Placental pericyte (primary cell): Measurements from ENCODE around the gene CPVL. TPM values are rescaled to one million over a fixed set of nuclear protein-coding genes. Genes with fewer than 3 reads are reported as not detected.

Experiments
- total RNA-seq: library from RNA; depleted of rRNA; stranded (reverse); fragments of >200 nt; gene quantifications from 2 replicates; pipeline ENCODE4 v1.2.3, GENCODE V29; 2012

Gene CPVL
- total RNA-seq: 0.14 and 1.1 TPM in 2 replicates

DNA sequence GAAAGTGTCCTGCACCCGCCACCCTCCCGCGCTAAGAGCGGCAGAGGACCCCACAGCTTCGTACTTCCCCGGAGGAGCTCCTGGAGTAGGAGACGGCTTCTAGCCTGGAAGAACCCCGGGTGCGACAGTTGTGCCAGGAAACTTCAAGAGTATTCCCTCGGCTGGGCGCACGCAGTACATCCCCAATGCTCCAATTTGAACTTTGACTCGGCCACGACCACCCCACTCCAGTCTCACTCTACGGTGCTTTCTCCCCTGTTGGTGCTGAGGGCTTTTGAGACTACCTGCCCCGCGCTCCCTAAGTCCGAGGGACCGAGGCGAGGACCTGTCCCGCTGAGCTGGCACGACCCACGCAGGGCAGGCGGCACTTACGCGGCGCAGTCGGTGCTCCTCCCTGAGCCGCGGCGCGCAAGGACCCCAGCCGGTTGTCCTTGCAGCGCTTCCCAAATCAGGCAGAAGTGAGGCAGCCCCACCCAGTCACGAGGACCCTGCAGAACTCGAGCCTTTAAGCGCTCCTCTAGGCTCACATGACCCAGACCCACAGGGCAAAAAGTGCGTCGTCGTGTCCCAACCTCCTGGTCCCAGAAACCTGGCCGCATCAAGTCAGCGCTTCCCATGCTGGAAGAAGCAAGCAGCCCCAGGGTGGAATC lies at the start of gene CPVL:
CPVL (minus strand) TSS at position 481 of the 650 bp plus-strand sequence. CDS start 25,476 bp downstream, outside the sequence.

DNA sequence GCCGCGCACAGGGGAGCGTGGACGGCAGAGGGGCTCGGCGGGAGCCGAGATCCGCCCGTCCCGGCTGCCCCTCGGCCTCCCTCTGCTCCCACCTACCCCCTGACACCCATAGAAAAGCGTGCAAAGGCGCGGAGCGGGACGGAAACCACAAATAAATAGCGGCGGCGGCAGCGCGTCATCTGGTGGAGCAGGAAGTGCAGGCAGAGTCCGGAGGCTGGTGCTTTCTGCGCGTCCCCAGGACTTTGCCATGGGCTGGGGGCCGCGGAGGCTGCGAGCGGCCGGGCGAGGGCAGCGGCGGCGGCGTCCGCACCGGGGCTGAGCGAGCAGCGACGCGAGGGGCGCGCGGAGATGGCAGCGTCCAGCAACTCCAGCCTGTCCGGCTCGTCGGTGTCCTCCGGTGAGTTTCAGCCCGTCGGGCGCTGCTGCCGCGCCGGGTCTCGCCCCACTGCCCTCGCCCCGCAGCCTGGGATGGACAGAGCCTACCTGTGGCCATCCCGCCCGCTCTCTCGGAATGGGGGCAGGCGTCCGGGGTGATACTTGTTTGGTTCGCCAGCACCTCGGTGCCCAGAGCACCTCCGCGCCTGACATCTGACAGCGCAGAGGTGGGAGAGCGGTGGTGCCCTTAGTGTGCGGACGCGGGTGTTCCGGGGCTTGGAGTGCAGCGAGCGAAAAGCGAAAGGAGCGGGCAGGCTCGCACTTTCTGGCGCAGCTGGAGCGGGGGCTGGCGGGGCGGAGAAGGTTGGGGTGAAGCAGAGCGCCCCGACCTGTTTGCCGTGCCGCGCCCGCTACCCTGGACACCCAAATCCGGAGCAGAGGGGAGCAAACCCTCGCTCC lies 48.5 kb upstream of the CPVL start, which contains the start of gene CHN2:
CHN2 (plus strand) TSS at position 182 of the 834 bp plus-strand sequence.

DNA sequence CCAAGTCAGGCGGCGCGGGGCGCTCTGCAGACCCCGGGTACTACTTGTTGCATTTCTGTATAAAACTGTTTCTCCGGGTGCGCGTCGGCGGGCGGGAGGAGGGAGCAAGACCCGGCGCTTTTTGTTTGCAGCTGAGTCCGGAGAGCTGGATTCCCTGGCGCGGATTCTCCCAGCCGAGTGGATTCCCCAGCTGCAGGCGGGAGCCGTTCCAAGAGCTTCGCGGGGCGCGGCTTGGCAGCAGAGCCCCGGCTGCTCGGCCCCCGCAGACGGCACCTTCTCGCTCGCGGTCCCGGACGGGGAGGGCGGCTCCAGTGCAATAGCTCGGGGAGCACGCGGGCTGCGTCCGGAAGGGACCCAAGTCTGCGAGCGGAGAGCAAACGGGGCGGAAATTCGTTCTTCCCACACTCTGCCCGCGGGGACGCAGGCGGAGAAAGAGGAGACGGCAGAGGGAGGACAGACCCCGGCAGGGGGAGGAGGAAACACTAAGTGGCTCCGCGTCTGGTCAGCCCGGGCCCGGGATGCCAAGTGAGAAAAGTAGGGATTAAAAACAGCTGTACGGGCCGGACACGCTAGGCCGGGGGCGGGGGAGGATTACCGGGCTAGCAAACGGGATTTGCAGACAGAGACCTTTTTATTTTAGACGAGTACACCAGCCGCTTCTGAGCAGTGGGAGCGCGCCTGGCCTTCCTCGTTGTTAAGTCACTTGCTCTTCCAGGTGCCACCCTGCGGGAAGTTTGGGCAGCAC lies 187.9 kb downstream of the CPVL start, which contains the start of gene TRIL:
TRIL (minus strand) TSS at position 96 of the 745 bp plus-strand sequence. CDS start 284 bp downstream, outside the sequence.

Other genes with a start within 250 kb of the CPVL start
- gene TRIL, start 188.2 kb downstream of the CPVL start, total RNA-seq: 0.22 and 2.7 TPM in 2 replicates
- gene CHN2, start 48.2 kb upstream of the CPVL start, total RNA-seq: 0.29 and 0.44 TPM in 2 replicates